GM23338 (cell line): ENCODE measurements around the gene ZBTB5. TPM values are rescaled to one million over a fixed set of nuclear protein-coding genes. Genes with fewer than 3 reads are reported as not detected.
A peak's percentile ranks its signal among the peaks of the same experiment; 100 is the strongest.

Source experiments
- ATAC-seq: fragments of 200-7000 bp; cut with Tn5 transposase; 3 replicates; pipeline ENCODE4 v1.9.1; 2020
- DNase-seq: peaks from one replicate; pipeline ENCODE4 v3.0.0-alpha.2; 2015; ENCODE audit warnings: low spot score
- H2AFZ ChIP-seq: fragments of 200-600 bp; sonication (generic); 2 replicates; pipeline ENCODE4 v1.8.0; 2016; ENCODE audit warnings: antibody characterized with exemption, mild to moderate bottlenecking, moderate library complexity
- H3F3A ChIP-seq: fragments of 200-600 bp; sonication (generic); replicated peaks from 2 replicates; pipeline ENCODE4 v1.8.0; 2017; ENCODE audit warnings: antibody characterized with exemption, mixed run types, low read depth
- H3K27ac ChIP-seq: fragments of 200-600 bp; sonication (generic); 2 replicates; pipeline ENCODE4 v1.6.1; 2016; ENCODE audit warnings: low read depth
- H3K27me3 ChIP-seq: fragments of 200-600 bp; sonication (generic); 2 replicates; pipeline ENCODE4 v1.8.0; 2016; ENCODE audit warnings: mild to moderate bottlenecking, mixed run types, moderate library complexity; ENCODE audit not compliant: insufficient read depth
- H3K36me3 ChIP-seq: fragments of 200-600 bp; sonication (generic); 2 replicates; pipeline ENCODE4 v1.8.0; 2016; ENCODE audit warnings: mild to moderate bottlenecking; ENCODE audit not compliant: insufficient read depth
- H3K4me1 ChIP-seq: fragments of 200-600 bp; sonication (generic); 2 replicates; pipeline ENCODE4 v1.8.0; 2016; ENCODE audit warnings: mild to moderate bottlenecking, moderate library complexity; ENCODE audit not compliant: insufficient read depth
- H3K4me2 ChIP-seq: fragments of 200-600 bp; sonication (generic); 2 replicates; pipeline ENCODE4 v1.7.1; 2017; ENCODE audit warnings: mixed run types
- H3K4me3 ChIP-seq: fragments of 200-600 bp; sonication (generic); 2 replicates; pipeline ENCODE4 v1.6.1; 2016; ENCODE audit warnings: mixed run types
- H3K79me2 ChIP-seq: fragments of 200-600 bp; sonication (generic); replicated peaks from 2 replicates; pipeline ENCODE4 v1.8.0; 2017; ENCODE audit warnings: mild to moderate bottlenecking; ENCODE audit not compliant: insufficient read depth
- H3K9me2 ChIP-seq: fragments of 200-600 bp; sonication (generic); 2 replicates; pipeline ENCODE4 v1.8.0; 2017; ENCODE audit not compliant: insufficient read depth
- H4K20me1 ChIP-seq: fragments of 200-600 bp; sonication (generic); replicated peaks from 2 replicates; pipeline ENCODE4 v1.8.0; 2017; ENCODE audit warnings: mild to moderate bottlenecking; ENCODE audit not compliant: insufficient read depth
- H3K27ac Mint-ChIP-seq: 2 replicates; pipeline ENCODE4 v1.8.0; 2020; ENCODE audit warnings: inconsistent platforms, mild to moderate bottlenecking, moderate library complexity, mixed read lengths
- H3K27me3 Mint-ChIP-seq: 3 replicates; pipeline ENCODE4 v1.8.0; 2022; ENCODE audit warnings: low read depth, mild to moderate bottlenecking, moderate library complexity, mixed read lengths, inconsistent platforms; ENCODE audit not compliant: insufficient read depth, poor library complexity
- H3K36me3 Mint-ChIP-seq: 3 replicates; pipeline ENCODE4 v1.8.0; 2021; ENCODE audit warnings: low read depth, mild to moderate bottlenecking, inconsistent platforms, moderate library complexity, mixed read lengths
- H3K4me1 Mint-ChIP-seq: 3 replicates; pipeline ENCODE4 v1.8.0; 2020; ENCODE audit warnings: mild to moderate bottlenecking, inconsistent platforms, mixed read lengths
- H3K4me3 Mint-ChIP-seq: 3 replicates; pipeline ENCODE4 v1.8.0; 2021; ENCODE audit warnings: moderate library complexity, mild to moderate bottlenecking, inconsistent platforms, mixed read lengths
- H3K9me3 Mint-ChIP-seq: 3 replicates; pipeline ENCODE4 v1.8.0; 2020; ENCODE audit warnings: moderate library complexity, mild to moderate bottlenecking, inconsistent platforms, mixed read lengths
- CTCF ChIP-seq, 2 experiments: fragments of 200-600 bp in 1 of 2; sonication (generic) in 1 of 2; conservative IDR thresholded peaks; 2 replicates each; pipeline versions ENCODE4 v1.5.1 to v1.6.1; 2016 to 2017; ENCODE audit warnings: antibody characterized with exemption in 2 of 2, low read depth in 2 of 2, mild to moderate bottlenecking in 2 of 2, moderate library complexity in 1 of 2
- ETS1 ChIP-seq: IDR thresholded peaks from 2 replicates; pipeline ENCODE4 v1.6.1; 2016; ENCODE audit warnings: antibody characterized with exemption
- EZH2phosphoT487 ChIP-seq: fragments of 200-600 bp; sonication (generic); IDR thresholded peaks from one replicate; pipeline ENCODE4 v1.8.1; 2018; ENCODE audit warnings: antibody characterized with exemption; ENCODE audit not compliant: unreplicated experiment
- JUNB ChIP-seq: IDR thresholded peaks from one replicate; pipeline ENCODE4 v1.6.1; 2016; ENCODE audit warnings: antibody characterized with exemption; ENCODE audit not compliant: unreplicated experiment
- NANOG ChIP-seq: IDR thresholded peaks from 2 replicates; pipeline ENCODE4 v1.6.1; 2016; ENCODE audit warnings: antibody characterized with exemption, borderline replicate concordance
- POLR2AphosphoS5 ChIP-seq: IDR thresholded peaks from 2 replicates; pipeline ENCODE4 v1.6.1; 2016; ENCODE audit warnings: antibody characterized with exemption, low read depth
- REST ChIP-seq: IDR thresholded peaks from one replicate; pipeline ENCODE4 v1.6.1; 2018; ENCODE audit warnings: antibody characterized with exemption; ENCODE audit not compliant: unreplicated experiment
- STAT1 ChIP-seq: IDR thresholded peaks from one replicate; pipeline ENCODE4 v1.6.1; 2016; ENCODE audit warnings: antibody characterized with exemption; ENCODE audit not compliant: unreplicated experiment
- ZNF114 ChIP-seq: fragments of 250-450 bp; sonication (Bioruptor Pico); IDR thresholded peaks from 2 replicates; pipeline ENCODE4 v1.5.0; 2020; ENCODE audit warnings: mild to moderate bottlenecking, moderate library complexity
- ZNF331 ChIP-seq: fragments of 250-450 bp; sonication (Bioruptor Pico); IDR thresholded peaks from 2 replicates; pipeline ENCODE4 v1.5.0; 2020; ENCODE audit warnings: low read depth, mild to moderate bottlenecking, moderate library complexity
- ZNF462 ChIP-seq: fragments of 250-450 bp; sonication (Bioruptor Pico); IDR thresholded peaks from 2 replicates; pipeline ENCODE4 v1.5.0; 2020; ENCODE audit warnings: mild to moderate bottlenecking, moderate library complexity
- polyA plus RNA-seq: library from polyadenylated mRNA; unstranded; fragments of >200 nt; fragmentation: Nextera tagmentation; extraction: Ambion mirVana; gene quantifications from 2 replicates; pipeline ENCODE4 v1.2.1, GENCODE V29; 2016
- total RNA-seq: library from RNA; depleted of rRNA; stranded (reverse); fragments of >200 nt; shearing (Covaris generic); gene quantifications from 2 replicates; pipeline ENCODE4 v1.2.3, GENCODE V29; 2014

The ZBTB5 gene
- total and polyA plus RNA-seq, 2 experiments from 2014 or later, result 2.8 to 19.5 TPM

GRCh38 chr9:37395229-37395628, 70.0 kb downstream of the ZBTB5 start (continued):
- TF ChIP-seq CTCF (conservative IDR thresholded peaks at IDR 0.05; ENCODE audit: low read depth in 2 of 2) (no peak), POLR2AphosphoS5 (no peak), ZNF114 (CRISPR knock-in tag) (no peak), NANOG (no peak), REST (no peak), JUNB (no peak), EZH2phosphoT487 (no peak)

- Histone ChIP-seq H3K27ac (no peak overlapping the region), H3K36me3 (no peaks in the 10 kb centered on the region), H3K4me1 (no peaks in the 10 kb centered on the region), H3K4me2 (no peak overlapping the region), H4K20me1 (no peaks in the 10 kb centered on the region), H2AFZ (no peak overlapping the region), H3K4me3 (no peak overlapping the region), H3K79me2 (no peaks in the 10 kb centered on the region), H3K9me2 (no peaks in the 10 kb centered on the region), H3F3A (no peaks in the 10 kb centered on the region), H3K27me3 (no peaks in the 10 kb centered on the region)
- Mint-ChIP-seq H3K4me3 (no peak overlapping the region), H3K27me3 (peaks cover 3% of the 10 kb centered on the region), H3K9me3 (no peaks in the 10 kb centered on the region), H3K36me3 (no peaks in the 10 kb centered on the region), H3K4me1 (peaks cover 3% of the 10 kb centered on the region; the same call in 1 of the 3 replicates), H3K27ac (no peak overlapping the region)
- peak; percentile 58 for ATAC-seq
- peak; percentile 43 for DNase-seq
- TF ChIP-seq EZH2phosphoT487, result no peak
- no peak for TF ChIP-seq ZNF462 (CRISPR knock-in tag)
- no peak for TF ChIP-seq ETS1
- TF ChIP-seq STAT1, result no peak
- no peak for TF ChIP-seq ZNF331 (CRISPR knock-in tag)
- no peak for TF ChIP-seq ZNF114 (CRISPR knock-in tag)
- TF ChIP-seq POLR2AphosphoS5, result no peak
These were observed 73.0 kb downstream of the ZBTB5 start for GRCh38 chr9:37392272-37392671.
